SK-N-MC (cell line): ENCODE measurements around the gene FAM53B.

Experiments
- EZH2 ChIP-seq: fragments of 200-600 bp; sonication (generic); IDR thresholded peaks from one replicate; pipeline ENCODE4 v1.6.1; 2017; ENCODE audit warnings: antibody characterized with exemption
- FOXP2 ChIP-seq: optimal IDR thresholded peaks from 2 replicates; pipeline ENCODE3; 2011; ENCODE audit warnings: mild to moderate bottlenecking, moderate library complexity; ENCODE audit not compliant: insufficient read depth; ENCODE audit errors: extremely low read length, control extremely low read depth
- POLR2AphosphoS5 ChIP-seq: IDR thresholded peaks from 2 replicates; pipeline ENCODE4 v1.6.1; 2012; ENCODE audit warnings: mild to moderate bottlenecking, low read depth, low read length, borderline replicate concordance

DNA sequence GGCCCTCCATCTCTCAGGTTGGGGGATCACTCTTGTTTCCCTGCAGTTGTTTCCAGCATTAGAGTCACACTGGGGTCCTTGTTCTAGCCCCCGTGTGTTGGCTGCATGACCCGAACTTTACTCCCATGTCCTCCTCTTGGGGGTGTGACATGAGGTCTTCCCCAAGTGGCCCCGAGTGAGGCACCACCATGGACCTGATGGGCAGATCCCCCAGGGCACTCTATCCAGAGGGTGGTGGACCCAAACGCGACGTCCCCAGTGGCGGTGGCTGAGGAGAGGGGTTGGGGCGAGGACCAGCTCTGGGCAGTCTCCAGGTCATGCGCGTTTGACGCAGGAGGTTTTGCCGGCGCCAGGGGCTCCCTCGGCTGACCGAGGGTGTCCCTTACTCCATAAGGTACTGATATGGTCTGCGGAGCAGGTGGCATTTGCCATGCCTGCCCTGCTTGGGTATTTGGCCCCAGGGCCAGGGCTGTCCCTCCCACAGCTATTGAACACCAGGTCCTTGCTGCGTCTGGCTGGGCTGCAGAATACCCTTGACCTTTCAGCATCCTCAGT lies 150.7 kb downstream of the FAM53B start:
- TF ChIP-seq EZH2 = no peak
- TF ChIP-seq POLR2AphosphoS5 = no peak
- no peak for TF ChIP-seq FOXP2
